ENCODE measurements around the gene PNISR.
A peak's percentile ranks its signal among the peaks of the same experiment; 100 is the strongest.
"Not testable (repeated sequence)": the region's sequence is repeated elsewhere in the genome, so short reads cannot be mapped to it uniquely, and the experiment has no call there.

Gene PNISR

GRCh38 chr6:99424761-99425646 is at the start of gene PNISR:
PNISR (minus strand) TSS chr6:99425308; CDS start chr6:99414659, 10,649 bp downstream.
- DNase-seq (ENCODE audit: low spot score) = peak; percentile 92

DNA sequence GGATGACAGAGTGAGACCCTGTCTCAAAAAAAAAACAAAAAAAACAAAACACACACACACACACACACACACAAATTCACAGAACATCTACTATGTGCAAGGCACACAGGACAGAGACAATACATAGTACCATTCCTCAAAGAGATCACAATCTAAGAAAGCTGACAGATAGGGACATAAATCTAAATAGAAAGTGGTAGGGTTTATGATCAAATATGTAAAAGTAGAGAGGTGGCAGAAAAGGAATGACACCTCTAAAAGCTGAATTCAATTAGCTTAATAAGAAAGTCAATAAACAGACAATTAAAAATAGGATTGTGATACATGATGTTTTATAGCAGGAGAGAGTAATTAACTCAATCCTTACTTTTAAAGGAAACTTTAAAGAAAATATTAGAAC is 48.6 kb upstream of the PNISR start:
- DNase-seq (ENCODE audit: low spot score) = no peak

GRCh38 chr6:99471638-99472037 is 46.5 kb upstream of the PNISR start:
- DNase-seq (ENCODE audit: low spot score) = no peak

GRCh38 chr6:99467509-99468106 is 42.5 kb upstream of the PNISR start:
- no peak for DNase-seq (ENCODE audit: low spot score)

DNA sequence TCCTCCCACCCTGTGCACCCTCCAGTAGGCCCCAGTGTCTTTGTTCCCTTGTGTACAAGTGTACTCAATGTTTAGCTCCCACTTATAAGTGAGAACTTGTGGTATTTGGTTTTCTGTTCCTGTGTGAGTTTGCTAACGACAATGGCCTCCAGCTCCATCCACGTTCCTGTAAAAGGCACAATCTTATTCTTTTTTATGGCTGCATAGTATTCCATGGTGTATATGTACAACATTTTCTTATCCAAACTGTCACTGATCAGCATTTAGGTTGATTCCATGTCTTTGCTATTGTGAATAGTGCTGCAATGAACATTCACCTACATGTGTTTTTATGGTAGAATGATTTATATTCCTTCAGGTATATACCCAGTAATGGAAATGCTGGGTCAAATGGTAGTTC is 34.0 kb upstream of the PNISR start:
- DNase-seq (ENCODE audit: low spot score) = not testable (repeated sequence)

- no peak for DNase-seq (ENCODE audit: low spot score)
These were observed 33.2 kb upstream of the PNISR start for GRCh38 chr6:99458319-99458718.

DNA sequence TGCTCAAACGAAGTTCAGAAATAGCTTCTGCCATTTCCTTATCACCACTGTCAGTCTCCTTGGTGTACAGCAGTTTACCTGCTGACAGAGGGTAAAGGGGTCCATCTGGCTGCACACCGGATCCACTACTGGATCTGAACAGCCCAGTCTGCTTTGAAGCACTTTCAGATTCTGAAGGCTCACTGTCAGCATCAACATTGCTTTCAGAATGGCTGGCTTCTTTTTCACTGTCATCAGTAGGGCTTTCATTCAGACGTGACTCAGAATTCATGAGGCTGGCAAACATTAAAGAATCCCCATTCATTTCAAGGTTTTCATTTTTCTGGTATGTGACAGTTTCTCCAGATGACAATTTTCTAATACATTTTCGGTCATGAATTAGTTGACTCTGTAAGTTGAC is 21.0 kb upstream of the PNISR start:
- DNase-seq (ENCODE audit: low spot score) = no peak

GRCh38 chr6:99434702-99435530 is 9.8 kb upstream of the PNISR start:
- DNase-seq (ENCODE audit: low spot score) = no peak

DNA sequence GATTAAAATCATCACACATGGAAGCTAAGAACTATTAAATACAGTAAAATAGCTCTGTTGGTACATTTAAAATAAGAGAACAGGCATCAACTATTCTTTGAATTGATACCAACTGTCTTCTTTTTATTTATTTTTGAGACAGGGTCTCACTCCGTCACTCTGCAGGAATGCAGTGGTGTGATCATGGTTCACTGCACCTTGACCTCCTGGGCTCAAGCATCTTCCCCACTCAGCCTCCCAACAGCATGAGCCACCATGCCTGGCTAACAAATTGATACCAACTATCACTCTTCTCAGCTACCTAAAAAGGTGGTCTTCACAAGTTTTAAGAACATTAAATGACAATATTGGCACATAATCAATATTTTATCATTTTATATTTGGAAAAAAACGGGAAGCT is 7.8 kb upstream of the PNISR start:
- no peak for DNase-seq (ENCODE audit: low spot score)

GRCh38 chr6:99431901-99432300 is 6.8 kb upstream of the PNISR start:
- no peak for DNase-seq (ENCODE audit: low spot score)

GRCh38 chr6:99427988-99428387 is 2.9 kb upstream of the PNISR start:
- DNase-seq (ENCODE audit: low spot score) = no peak

- DNase-seq (ENCODE audit: low spot score) = no peak
These were observed 1.3 kb upstream of the PNISR start for GRCh38 chr6:99426451-99426757.

DNA sequence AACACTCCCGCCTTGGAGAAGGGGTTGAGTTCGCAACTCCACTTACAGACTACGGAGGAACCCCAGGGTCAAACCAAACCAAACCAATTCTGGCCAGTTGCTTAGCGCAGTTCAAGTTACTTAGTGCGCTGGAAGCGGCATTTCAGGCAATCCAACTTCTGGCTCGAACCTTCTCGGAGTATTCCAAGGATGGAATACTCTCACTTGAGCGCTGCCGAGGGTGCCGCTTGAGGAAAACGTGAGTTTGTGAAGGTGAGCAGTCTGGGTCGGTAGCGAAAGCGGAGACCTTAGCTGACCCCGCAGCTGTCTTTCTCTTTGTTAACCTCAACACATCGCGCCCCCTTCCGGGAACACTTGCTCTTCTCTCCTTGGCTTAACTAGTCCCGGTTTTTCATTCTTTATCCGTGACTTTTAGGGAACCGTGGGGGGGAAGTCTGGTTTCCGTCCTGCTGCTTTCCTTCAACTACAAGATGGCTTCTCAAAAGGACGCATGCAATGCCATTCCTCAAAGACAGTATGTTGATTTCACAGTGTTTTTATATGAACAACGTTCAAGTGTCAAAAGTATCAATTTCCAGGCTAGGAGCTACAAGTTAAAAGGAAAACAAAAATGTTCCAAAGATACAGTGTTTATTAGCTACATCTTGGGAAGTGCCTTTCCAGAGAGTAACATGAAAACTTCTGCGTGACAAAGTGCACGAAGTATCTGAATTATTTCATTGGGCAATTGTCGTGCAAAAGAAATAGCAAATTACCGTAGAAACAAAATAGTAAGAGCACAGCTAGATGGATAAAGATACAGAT is 741 bp upstream of the PNISR start:
- peak; percentile 87 for DNase-seq (ENCODE audit: low spot score)

GRCh38 chr6:99424022-99424421 is 1.1 kb downstream of the PNISR start:
- DNase-seq (ENCODE audit: low spot score) = no peak

DNA sequence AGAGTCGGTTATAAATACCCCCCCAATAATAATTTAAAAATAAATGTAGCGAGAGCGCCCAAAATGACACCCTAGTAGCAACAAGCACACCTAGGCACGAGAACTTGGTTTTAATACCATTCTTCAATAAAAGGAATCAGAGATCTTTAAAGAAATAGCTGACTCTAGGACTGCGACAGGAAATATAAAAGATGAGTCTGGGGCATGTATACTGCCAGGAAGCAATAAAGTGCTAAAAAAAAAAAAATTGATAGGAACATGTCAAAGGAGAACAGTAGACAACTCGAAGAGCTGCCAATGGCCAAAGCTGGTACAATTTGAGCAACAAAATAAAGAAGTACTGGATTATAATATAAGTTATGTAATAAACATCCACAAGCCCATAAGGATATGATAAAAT is 2.2 kb downstream of the PNISR start:
- DNase-seq (ENCODE audit: low spot score) = no peak

- no peak for DNase-seq (ENCODE audit: low spot score)
These were observed 8.0 kb downstream of the PNISR start for GRCh38 chr6:99416892-99417767.

- DNase-seq (ENCODE audit: low spot score) = no peak
These were observed 8.9 kb downstream of the PNISR start for GRCh38 chr6:99416226-99416625.

DNA sequence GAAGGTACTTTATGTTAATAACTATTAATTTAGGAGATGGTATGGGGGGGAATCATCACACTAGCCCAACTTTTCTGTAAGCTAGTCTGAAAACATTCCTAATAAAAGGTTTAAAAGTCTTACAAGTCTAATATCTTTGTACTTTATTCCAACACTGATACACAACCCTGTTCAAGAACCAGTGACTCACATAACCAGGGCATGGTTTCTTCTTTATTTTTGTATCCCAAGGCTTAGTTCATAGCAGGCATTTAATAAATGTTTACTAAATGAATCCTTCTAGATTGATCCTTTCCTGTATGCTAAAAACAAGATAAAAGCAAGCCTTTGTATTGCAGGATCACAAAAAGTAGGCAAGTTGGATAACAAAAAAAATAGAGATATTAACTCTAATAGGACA is 9.7 kb downstream of the PNISR start:
- no peak for DNase-seq (ENCODE audit: low spot score)

DNA sequence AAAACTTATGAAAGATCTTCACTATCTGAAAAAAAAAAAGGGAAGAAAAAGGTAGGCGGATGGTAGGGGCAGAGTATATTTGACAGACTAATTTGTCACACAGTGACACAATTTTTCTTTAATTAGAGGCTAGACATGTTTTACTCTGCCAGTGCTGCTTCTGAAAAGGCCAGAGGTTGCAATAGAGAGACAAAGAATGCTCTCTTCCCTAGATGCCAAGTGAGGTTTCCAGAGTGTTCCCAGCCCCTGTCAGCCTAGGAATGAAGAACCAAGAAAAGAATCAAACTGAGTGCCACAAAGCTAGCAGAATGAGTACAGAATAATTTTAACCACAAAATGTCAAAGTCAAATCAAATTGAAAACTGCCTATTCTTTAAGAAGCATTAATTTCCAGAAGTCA is 13.0 kb downstream of the PNISR start:
- no peak for DNase-seq (ENCODE audit: low spot score)

GRCh38 chr6:99409672-99410071 is 15.4 kb downstream of the PNISR start:
- DNase-seq (ENCODE audit: low spot score) = no peak

- DNase-seq (ENCODE audit: low spot score) = no peak
These were observed 18.0 kb downstream of the PNISR start for GRCh38 chr6:99407076-99407475.
